ENCODE data around the gene IMPG1. TPM values are rescaled to one million over a fixed set of nuclear protein-coding genes. Genes with fewer than 3 reads are reported as not detected.

IMPG1 gene
- total RNA-seq, 4 donors from 2014 or later, result not detected

DNA sequence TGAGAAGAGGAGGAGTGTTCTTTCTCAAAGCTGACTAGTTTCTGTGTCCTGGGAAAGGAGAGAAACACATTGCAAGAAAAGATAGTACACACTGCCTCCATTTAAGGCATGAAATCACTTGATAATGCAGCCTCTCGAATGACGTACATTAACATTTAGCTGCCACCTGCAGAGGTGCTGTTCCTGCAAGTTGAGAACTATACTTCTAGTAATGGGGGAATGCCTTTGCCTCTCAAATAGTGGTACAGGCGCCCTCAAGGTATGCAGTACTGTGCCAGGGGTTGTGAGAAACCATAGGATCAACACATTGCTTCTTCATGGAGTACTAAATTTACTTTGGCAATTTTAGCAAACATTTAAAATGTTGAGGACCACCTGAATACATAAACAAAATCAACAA is 20.1 kb downstream of the IMPG1 start:
- intact Hi-C loops (cut with DNase I; ENCODE audit: low total_unique reads) (no loop called here), in situ Hi-C loops (cut with MboI; ENCODE audit: low pct_ligation_motif_present in 1 of 4, low pct_unique_long_range_greater_than_20kb in 1 of 4, low sequenced_read_pairs in 3 of 4) (no loop called here)
- Histone ChIP-seq H3K4me1 (no peaks in the 10 kb centered on the region), H3K9me3 (no peaks in the 10 kb centered on the region), H3K27me3 (no peaks in the 10 kb centered on the region), H3K4me3 (no peak overlapping the region), H3K27ac (no peak overlapping the region), H3K36me3 (no peaks in the 10 kb centered on the region)
- WGBS, 2 donors (ENCODE audit: low coverage in 1 of 2), result 57 to 67% methylated on average over 2 to 3 of the region's 3 CpGs
- DNase-seq, result no peak
- TF ChIP-seq, protein P1, sequence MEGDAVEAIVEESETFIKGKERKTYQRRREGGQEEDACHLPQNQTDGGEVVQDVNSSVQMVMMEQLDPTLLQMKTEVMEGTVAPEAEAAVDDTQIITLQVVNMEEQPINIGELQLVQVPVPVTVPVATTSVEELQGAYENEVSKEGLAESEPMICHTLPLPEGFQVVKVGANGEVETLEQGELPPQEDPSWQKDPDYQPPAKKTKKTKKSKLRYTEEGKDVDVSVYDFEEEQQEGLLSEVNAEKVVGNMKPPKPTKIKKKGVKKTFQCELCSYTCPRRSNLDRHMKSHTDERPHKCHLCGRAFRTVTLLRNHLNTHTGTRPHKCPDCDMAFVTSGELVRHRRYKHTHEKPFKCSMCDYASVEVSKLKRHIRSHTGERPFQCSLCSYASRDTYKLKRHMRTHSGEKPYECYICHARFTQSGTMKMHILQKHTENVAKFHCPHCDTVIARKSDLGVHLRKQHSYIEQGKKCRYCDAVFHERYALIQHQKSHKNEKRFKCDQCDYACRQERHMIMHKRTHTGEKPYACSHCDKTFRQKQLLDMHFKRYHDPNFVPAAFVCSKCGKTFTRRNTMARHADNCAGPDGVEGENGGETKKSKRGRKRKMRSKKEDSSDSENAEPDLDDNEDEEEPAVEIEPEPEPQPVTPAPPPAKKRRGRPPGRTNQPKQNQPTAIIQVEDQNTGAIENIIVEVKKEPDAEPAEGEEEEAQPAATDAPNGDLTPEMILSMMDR (IDR thresholded peaks at IDR 0.05), result no peak
- TF ChIP-seq POLR2AphosphoS5 (IDR thresholded peaks at IDR 0.05) (no peak), POLR2A (IDR thresholded peaks at IDR 0.05) (no peak), EP300 (IDR thresholded peaks at IDR 0.05; ENCODE audit: low read depth) (no peak)

DNA sequence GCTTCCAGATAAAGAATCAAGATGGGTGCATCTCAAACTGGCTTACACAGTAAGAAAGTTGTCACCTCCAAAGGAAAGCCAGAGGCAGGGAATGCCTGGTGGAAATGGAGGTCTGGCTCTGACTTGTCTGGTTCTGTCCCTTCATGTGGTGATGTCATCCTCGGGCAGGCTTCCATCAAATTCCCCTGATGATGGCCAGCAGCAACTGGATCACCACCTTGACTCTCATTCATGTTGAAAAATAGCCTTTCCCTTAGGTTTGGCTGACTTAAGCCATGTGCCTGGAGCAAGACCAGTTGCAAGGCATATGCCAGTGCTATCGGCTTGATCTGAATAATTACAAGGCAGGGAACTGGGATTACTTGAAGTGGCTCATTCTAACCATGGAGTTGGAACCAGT is 28.8 kb downstream of the IMPG1 start:
- TF ChIP-seq, protein P1 (IDR thresholded peaks at IDR 0.05), result no peak
- no peak for TF ChIP-seq POLR2AphosphoS5 (IDR thresholded peaks at IDR 0.05)
- Histone ChIP-seq H3K4me3 (no peak overlapping the region), H3K27ac (no peak overlapping the region), H3K27me3 (no peaks in the 10 kb centered on the region), H3K9me3 (no peaks in the 10 kb centered on the region), H3K36me3 (no peaks in the 10 kb centered on the region), H3K4me1 (no peaks in the 10 kb centered on the region)
- 63% methylated on average over 2 of the region's 2 CpGs; no CpG with 5 or more reads in 1 of the 2 donors for WGBS, 2 donors (ENCODE audit: low coverage in 1 of 2)
- in situ Hi-C loops (cut with MboI; ENCODE audit: low pct_ligation_motif_present in 1 of 4, low pct_unique_long_range_greater_than_20kb in 1 of 4, low sequenced_read_pairs in 3 of 4), result no loop called here
- intact Hi-C loops (cut with DNase I; ENCODE audit: low total_unique reads), result no loop called here
- DNase-seq, result no peak

DNA sequence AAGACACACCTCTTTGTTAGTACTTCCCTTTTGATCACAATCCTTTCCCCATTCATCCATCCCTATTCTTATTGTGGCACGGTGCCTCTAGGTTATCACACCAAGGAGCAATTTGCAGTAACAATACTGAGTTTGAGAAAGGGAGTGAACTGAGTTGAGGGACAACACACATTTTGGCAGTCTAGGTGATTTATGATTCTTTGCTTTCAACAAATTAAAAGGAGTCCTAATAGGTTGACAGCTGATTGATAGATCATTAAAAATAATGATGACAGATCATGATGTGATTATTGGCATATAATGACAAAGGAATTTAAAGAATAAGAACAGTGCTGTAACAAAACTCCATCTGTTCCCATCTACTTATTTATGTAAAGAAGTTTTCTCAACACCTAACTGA is 36.7 kb downstream of the IMPG1 start:
- no peaks in the 10 kb centered on the region for H3K36me3 ChIP-seq
- H3K27me3 ChIP-seq, result no peaks in the 10 kb centered on the region
- WGBS, 2 donors (ENCODE audit: low coverage in 1 of 2), result 40 to 62% methylated on average over 1 of the region's 1 CpG
- no peak overlapping the region for H3K27ac ChIP-seq
- H3K4me1 ChIP-seq, result no peaks in the 10 kb centered on the region
- H3K4me3 ChIP-seq, result no peak overlapping the region
- in situ Hi-C loops (cut with MboI; ENCODE audit: low pct_ligation_motif_present in 1 of 4, low pct_unique_long_range_greater_than_20kb in 1 of 4, low sequenced_read_pairs in 3 of 4), result no loop called here
- no peak for DNase-seq
- TF ChIP-seq POLR2AphosphoS5 (IDR thresholded peaks at IDR 0.05) (no peak), EP300 (IDR thresholded peaks at IDR 0.05; ENCODE audit: low read depth) (no peak)
- intact Hi-C loops (cut with DNase I; ENCODE audit: low total_unique reads), result no loop called here
- H3K9me3 ChIP-seq, result no peaks in the 10 kb centered on the region

DNA sequence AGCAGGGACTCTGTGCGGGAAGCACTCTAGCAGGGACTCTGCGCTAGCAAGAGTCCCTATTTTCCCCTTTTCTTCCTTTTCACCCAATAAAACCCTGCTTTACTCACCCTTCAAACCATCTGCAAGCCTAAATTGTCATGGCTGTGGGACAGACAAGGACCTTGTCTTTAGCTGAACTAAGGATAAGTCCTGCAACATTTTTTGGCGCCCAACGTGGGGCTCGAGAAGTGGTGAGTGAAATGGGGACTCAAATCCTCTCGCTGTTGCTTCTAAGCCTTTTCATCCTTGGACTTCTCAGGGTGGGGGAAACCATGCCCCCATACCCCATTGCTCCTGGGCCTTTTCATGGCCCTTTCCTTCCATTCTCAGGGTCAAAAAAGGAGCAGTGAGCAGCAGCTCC is 46.4 kb downstream of the IMPG1 start:
- Histone ChIP-seq H3K27me3 (no peaks in the 10 kb centered on the region), H3K9me3 (peaks cover 29 to 30% of the 10 kb centered on the region in 2 donors), H3K4me3 (no peak overlapping the region), H3K36me3 (no peaks in the 10 kb centered on the region), H3K4me1 (no peaks in the 10 kb centered on the region), H3K27ac (no peak overlapping the region)
- in situ Hi-C loops (cut with MboI; ENCODE audit: low pct_ligation_motif_present in 1 of 4, low pct_unique_long_range_greater_than_20kb in 1 of 4, low sequenced_read_pairs in 3 of 4) (no loop called here), intact Hi-C loops (cut with DNase I; ENCODE audit: low total_unique reads) (no loop called here)
- 85 to 95% methylated on average over 6 of the region's 6 CpGs for WGBS, 2 donors (ENCODE audit: low coverage in 1 of 2)
- TF ChIP-seq POLR2A (IDR thresholded peaks at IDR 0.05) (no peak), POLR2AphosphoS5 (IDR thresholded peaks at IDR 0.05) (no peak), EP300 (IDR thresholded peaks at IDR 0.05; ENCODE audit: low read depth) (no peak)
- TF ChIP-seq, protein P1 (IDR thresholded peaks at IDR 0.05), result no peak
- DNase-seq, result no peak
